IPS-20b (cell line): ENCODE measurements around the gene VEGFA.

ENCODE experiments used
- H3K27ac ChIP-seq: one replicate; pipeline ENCODE4 v1.5.1; 2013; ENCODE audit warnings: low read length
- H3K27me3 ChIP-seq: 2 replicates; pipeline ENCODE4 v1.6.1; 2013; ENCODE audit warnings: mild to moderate bottlenecking, low read length, inconsistent platforms; ENCODE audit not compliant: insufficient read depth
- H3K36me3 ChIP-seq: 2 replicates; pipeline ENCODE4 v1.6.1; 2013; ENCODE audit warnings: low read depth, mild to moderate bottlenecking, inconsistent platforms, low read length, moderate library complexity; ENCODE audit not compliant: insufficient read depth
- H3K4me1 ChIP-seq: 2 replicates; pipeline ENCODE4 v1.6.1; 2013; ENCODE audit warnings: mild to moderate bottlenecking, control low read depth, inconsistent platforms, low read length, moderate library complexity; ENCODE audit not compliant: insufficient read depth
- H3K4me3 ChIP-seq: 2 replicates; pipeline ENCODE4 v1.5.1; 2013; ENCODE audit warnings: mild to moderate bottlenecking, low read length, inconsistent platforms
- H3K9ac ChIP-seq: 2 replicates; pipeline ENCODE4 v1.6.1; 2013; ENCODE audit warnings: low read depth, mild to moderate bottlenecking, inconsistent platforms, low read length, moderate library complexity
- H3K9me3 ChIP-seq: 2 replicates; pipeline ENCODE4 v1.6.1; 2013; ENCODE audit warnings: mild to moderate bottlenecking, low read depth, low read length, inconsistent platforms; ENCODE audit not compliant: insufficient read depth

VEGFA gene

GRCh38 chr6:43749461-43749860, 20.6 kb upstream of the VEGFA start:
- Histone ChIP-seq H3K4me1 (peaks cover 3% of the 10 kb centered on the region; the same call in 1 of the 2 replicates), H3K36me3 (no peaks in the 10 kb centered on the region), H3K27me3 (no peaks in the 10 kb centered on the region), H3K9me3 (no peaks in the 10 kb centered on the region), H3K9ac (no peak overlapping the region), H3K27ac (no peak overlapping the region), H3K4me3 (no peak overlapping the region)

GRCh38 chr6:43750622-43751021, 19.4 kb upstream of the VEGFA start:
- H3K27me3 ChIP-seq: no peaks in the 10 kb centered on the region
- no peak overlapping the region for H3K27ac ChIP-seq
- no peak overlapping the region for H3K4me3 ChIP-seq
- H3K9me3 ChIP-seq: no peaks in the 10 kb centered on the region
- no peaks in the 10 kb centered on the region for H3K4me1 ChIP-seq
- H3K9ac ChIP-seq: no peak overlapping the region
- H3K36me3 ChIP-seq: no peaks in the 10 kb centered on the region

GRCh38 chr6:43753570-43754183, 16.3 kb upstream of the VEGFA start:
- Histone ChIP-seq H3K9me3 (no peaks in the 10 kb centered on the region), H3K27me3 (no peaks in the 10 kb centered on the region), H3K36me3 (no peaks in the 10 kb centered on the region), H3K4me3 (no peak overlapping the region), H3K9ac (no peak overlapping the region), H3K4me1 (no peaks in the 10 kb centered on the region), H3K27ac (no peak overlapping the region)

- no peaks in the 10 kb centered on the region for H3K4me1 ChIP-seq
- no peak overlapping the region for H3K27ac ChIP-seq
- no peaks in the 10 kb centered on the region for H3K27me3 ChIP-seq
- no peaks in the 10 kb centered on the region for H3K9me3 ChIP-seq
- no peak overlapping the region for H3K9ac ChIP-seq
- H3K36me3 ChIP-seq: no peaks in the 10 kb centered on the region
- H3K4me3 ChIP-seq: no peak overlapping the region
Measured at GRCh38 chr6:43757966-43758616, 11.9 kb upstream of the VEGFA start.

GRCh38 chr6:43758617-43759050, 11.4 kb upstream of the VEGFA start:
- no peaks in the 10 kb centered on the region for H3K27me3 ChIP-seq
- no peaks in the 10 kb centered on the region for H3K36me3 ChIP-seq
- no peak overlapping the region for H3K4me3 ChIP-seq
- no peak overlapping the region for H3K27ac ChIP-seq
- H3K4me1 ChIP-seq: no peaks in the 10 kb centered on the region
- H3K9ac ChIP-seq: no peak overlapping the region
- H3K9me3 ChIP-seq: no peaks in the 10 kb centered on the region

- Histone ChIP-seq H3K36me3 (no peaks in the 10 kb centered on the region), H3K4me1 (no peaks in the 10 kb centered on the region), H3K4me3 (no peak overlapping the region), H3K27me3 (no peaks in the 10 kb centered on the region), H3K9me3 (no peaks in the 10 kb centered on the region), H3K27ac (no peak overlapping the region), H3K9ac (no peak overlapping the region)
Measured at GRCh38 chr6:43759136-43759906, 10.7 kb upstream of the VEGFA start.

GRCh38 chr6:43759907-43760206, 10.2 kb upstream of the VEGFA start:
- H3K27ac ChIP-seq: no peak overlapping the region
- H3K9me3 ChIP-seq: no peaks in the 10 kb centered on the region
- H3K36me3 ChIP-seq: no peaks in the 10 kb centered on the region
- H3K4me3 ChIP-seq: no peak overlapping the region
- no peaks in the 10 kb centered on the region for H3K4me1 ChIP-seq
- H3K9ac ChIP-seq: no peak overlapping the region
- H3K27me3 ChIP-seq: no peaks in the 10 kb centered on the region

- Histone ChIP-seq H3K9ac (no peak overlapping the region), H3K27me3 (no peaks in the 10 kb centered on the region), H3K4me3 (no peak overlapping the region), H3K9me3 (no peaks in the 10 kb centered on the region), H3K4me1 (no peaks in the 10 kb centered on the region), H3K27ac (no peak overlapping the region), H3K36me3 (no peaks in the 10 kb centered on the region)
Measured at GRCh38 chr6:43760210-43761168, 9.5 kb upstream of the VEGFA start.

- H3K4me3 ChIP-seq: no peak overlapping the region
- H3K27ac ChIP-seq: no peak overlapping the region
- peaks cover 7% of the 10 kb centered on the region for H3K27me3 ChIP-seq
- peaks cover 5% of the 10 kb centered on the region for H3K4me1 ChIP-seq
- no peak overlapping the region for H3K9ac ChIP-seq
- no peaks in the 10 kb centered on the region for H3K36me3 ChIP-seq
- no peaks in the 10 kb centered on the region for H3K9me3 ChIP-seq
Measured at GRCh38 chr6:43761666-43762409, 8.2 kb upstream of the VEGFA start.

- H3K27me3 ChIP-seq: peaks cover 7% of the 10 kb centered on the region
- no peak overlapping the region for H3K27ac ChIP-seq
- no peaks in the 10 kb centered on the region for H3K9me3 ChIP-seq
- peaks cover 9% of the 10 kb centered on the region for H3K4me1 ChIP-seq
- H3K36me3 ChIP-seq: no peaks in the 10 kb centered on the region
- no peak overlapping the region for H3K9ac ChIP-seq
- no peak overlapping the region for H3K4me3 ChIP-seq
Measured at GRCh38 chr6:43762410-43762768, 7.6 kb upstream of the VEGFA start.
